NCI-H2029 treated with DMSO at 0.1 percent for 48 hours (cell line): ENCODE results near the gene DACH2.
A peak's percentile ranks its signal among the peaks of the same experiment; 100 is the strongest.
"Not testable (repeated sequence)": the region's sequence is repeated elsewhere in the genome, so short reads cannot be mapped to it uniquely, and the experiment has no call there.

Source experiments
- DNase-seq: peaks from one replicate; lab custom pipeline; 2025; lab: John Stamatoyannopoulos, UW

The DACH2 gene

GRCh38 chrX:86148024-86148511 lies at the start of gene DACH2:
Gene DACH2 (plus strand): TSS chrX:86148451.
- peak; percentile 20 for DNase-seq

GRCh38 chrX:86102341-86102740 lies 45.9 kb upstream of the DACH2 start:
- DNase-seq, result no peak

DNA sequence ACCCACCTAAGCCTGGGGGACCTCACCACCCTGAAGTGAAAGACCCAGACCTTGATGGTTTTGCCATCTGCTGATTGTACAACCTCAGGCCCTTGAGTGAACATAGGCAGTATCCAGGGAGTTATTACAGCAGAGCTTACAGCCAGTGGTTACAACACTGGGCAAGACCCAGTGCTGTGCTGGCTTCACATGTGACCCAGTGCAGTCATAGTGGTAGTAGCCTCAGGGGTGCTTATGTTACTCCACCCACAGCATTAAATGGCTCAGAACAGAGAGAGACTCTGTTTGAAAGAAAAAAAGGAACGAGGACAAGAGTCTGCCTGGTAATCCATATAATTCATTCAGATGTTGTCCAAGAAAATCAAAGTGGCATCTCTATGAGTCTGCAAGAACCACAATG lies 45.2 kb upstream of the DACH2 start:
- DNase-seq, result no peak

DNA sequence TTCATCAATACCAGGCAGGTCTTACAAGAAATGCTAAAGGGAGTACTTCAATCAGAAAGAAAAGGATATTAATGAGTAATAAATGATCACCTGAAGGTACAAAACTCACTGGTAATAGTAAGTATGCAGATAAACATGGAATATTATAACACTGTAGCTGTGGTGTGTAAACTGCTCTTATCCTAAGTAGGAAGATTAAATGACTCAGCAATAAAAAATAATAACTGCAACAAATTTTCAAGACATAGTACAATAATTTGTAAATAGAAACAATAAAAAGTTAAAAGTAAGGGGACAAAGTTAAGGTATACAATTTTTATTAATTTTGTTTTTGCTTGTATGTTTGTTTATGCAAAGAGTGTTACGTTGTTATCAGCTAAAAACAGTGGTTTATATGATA lies 43.7 kb upstream of the DACH2 start:
- no peak for DNase-seq

DNA sequence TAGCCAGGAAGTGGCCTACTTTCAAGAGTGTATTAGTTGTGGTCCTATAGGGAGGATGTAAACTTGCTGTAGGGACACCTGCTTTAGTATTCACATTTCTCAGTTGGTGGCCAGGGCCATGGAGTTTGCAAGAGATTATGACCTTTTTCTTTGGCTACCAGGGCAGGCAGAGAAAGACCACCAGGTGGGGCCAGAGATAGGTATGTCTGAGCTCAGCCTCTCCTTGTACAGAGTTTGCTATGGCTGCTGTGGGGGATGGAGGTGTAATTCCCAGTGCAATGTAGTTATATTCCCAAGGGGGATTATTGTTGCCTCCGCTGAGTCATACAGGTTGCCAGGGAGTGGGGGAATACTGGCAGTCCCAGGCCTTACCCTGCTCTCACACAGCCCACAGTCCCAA lies 26.3 kb upstream of the DACH2 start:
- DNase-seq, result no peak

GRCh38 chrX:86133761-86134160 lies 14.5 kb upstream of the DACH2 start:
- DNase-seq, result no peak

DNA sequence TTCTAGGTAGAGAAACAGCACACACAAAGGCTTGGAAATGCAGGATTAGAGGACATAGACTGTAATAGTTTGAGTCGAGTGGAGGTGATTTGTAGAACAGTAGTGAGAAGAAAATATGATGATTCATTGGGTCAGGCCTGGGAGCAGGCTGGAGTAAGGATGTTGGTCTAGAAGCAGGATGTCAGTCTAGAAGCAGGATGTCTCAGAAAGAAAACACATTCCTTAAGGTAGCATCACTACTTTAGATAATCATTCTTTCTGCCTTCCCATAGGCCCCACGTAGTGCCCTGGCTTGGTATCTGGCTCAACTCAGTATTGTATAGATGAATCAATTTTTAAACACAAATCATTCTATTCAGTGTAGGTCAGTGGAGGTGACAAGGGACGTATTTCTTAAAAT lies 11.2 kb upstream of the DACH2 start:
- no peak for DNase-seq

DNA sequence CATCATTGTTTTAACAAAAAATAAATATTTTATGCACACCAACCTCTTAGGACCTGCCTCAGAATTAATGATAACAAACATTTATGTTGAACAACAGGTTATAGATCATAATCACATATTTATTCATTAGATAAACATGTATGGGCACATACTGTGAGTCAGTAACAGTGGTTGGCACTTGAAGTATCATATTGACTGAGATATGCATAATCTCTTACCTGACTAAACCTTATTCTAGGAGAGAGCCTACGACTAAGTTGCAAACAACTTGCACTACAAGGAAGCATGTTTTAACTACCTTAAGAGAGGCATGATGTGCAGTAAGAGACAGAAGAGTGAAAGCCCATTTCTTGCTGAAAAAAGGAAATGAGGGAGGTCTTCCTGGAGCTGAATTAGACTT lies 6.5 kb upstream of the DACH2 start:
- no peak for DNase-seq

DNA sequence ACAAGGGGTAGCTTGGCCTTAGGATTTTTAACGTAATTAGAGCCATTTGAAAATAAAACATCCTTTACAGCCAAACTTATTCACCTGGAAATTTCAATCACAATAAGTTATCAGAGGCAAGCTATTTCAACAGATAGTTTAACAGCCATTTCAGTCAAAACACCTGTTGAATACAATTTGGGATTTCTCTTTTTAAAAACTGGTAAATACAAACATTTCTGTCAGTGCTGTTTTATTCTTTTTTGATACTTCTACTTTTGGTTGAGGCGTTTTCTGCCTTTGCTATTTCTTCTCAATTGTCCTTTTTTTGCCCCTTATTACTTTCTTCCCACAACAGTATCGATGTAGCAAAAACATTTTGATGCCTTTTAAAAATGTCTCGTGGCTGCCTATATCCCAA lies 2.1 kb upstream of the DACH2 start:
- DNase-seq, result no peak

DNA sequence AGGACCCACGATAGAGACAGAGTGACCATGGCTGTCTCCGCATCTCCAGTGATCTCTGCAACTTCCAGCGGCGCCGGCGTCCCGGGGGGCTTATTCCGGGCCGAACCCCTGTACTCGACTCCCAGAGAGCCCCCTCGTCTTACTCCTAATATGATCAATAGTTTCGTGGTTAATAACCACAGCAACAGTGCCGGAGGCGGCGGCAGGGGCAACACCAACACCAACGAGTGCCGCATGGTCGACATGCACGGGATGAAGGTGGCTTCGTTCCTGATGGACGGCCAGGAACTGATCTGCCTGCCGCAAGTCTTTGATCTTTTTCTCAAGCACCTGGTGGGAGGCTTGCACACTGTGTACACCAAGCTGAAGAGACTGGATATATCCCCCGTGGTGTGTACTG lies 343 bp downstream of the DACH2 start:
- DNase-seq, result no peak

DNA sequence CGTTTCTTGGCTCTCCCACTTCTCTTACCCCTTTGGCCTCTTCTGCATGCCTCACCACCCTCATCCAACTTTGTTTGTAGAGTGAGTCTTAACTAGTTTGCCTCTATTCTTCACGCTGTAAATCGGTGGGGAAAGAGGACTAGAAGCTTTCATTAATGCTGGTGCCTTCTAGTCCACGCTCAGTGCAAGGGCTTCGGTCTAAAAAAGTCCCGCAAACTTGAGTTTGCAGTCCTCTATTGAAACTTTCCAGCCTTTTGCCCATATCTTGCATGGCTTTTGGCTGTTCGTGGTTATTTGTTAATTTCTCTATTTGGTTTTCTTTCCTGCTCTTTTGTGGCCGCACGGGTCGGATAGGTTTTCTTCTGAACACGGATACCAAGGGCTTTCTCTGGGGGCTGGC lies 868 bp downstream of the DACH2 start:
- DNase-seq, result no peak

- DNase-seq, result no peak
Observed at GRCh38 chrX:86154553-86154952, 6.3 kb downstream of the DACH2 start.

GRCh38 chrX:86171366-86171765 lies 23.1 kb downstream of the DACH2 start:
- DNase-seq, result no peak

- DNase-seq, result no peak
Observed at GRCh38 chrX:86178906-86179305, 30.7 kb downstream of the DACH2 start.

DNA sequence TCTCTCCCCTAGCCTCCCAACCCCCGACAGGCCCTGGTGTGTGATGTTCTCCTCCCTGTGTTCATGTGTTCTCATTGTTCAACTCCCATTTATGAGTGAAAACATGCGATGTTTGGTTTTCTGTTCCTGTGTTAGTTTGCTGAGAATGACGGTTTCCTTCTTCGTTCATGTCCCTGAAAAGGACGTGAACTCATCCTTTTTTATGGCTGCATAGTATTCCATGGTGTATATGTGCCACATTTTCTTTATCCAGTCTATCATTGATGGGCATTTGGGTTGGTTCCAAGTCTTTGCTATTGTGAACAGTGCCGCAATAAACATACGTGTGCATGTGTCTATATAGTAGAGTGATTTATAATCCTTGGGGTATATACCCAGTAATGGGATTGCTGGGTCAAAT lies 33.1 kb downstream of the DACH2 start:
- DNase-seq, result not testable (repeated sequence)

DNA sequence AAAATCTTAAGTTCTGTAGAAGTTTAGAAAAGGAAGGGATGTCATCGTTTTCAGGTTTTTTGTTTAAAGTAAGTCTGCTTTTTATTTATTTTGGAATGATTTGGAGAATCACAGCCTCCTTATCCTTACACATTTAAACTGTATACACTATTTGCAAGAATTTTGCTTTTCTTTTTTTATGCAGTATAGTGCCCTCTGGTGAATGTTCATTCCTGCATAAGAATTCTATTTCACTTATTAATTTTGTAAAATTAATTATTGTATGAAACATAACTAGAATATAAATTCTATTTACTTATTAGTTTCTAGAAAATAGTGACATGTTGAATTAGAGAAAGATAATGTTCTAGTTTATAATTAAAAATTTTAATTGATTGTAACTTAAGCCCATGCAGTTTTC lies 44.6 kb downstream of the DACH2 start:
- DNase-seq, result no peak

GRCh38 chrX:86194758-86195157 lies 46.5 kb downstream of the DACH2 start:
- DNase-seq, result no peak

DNA sequence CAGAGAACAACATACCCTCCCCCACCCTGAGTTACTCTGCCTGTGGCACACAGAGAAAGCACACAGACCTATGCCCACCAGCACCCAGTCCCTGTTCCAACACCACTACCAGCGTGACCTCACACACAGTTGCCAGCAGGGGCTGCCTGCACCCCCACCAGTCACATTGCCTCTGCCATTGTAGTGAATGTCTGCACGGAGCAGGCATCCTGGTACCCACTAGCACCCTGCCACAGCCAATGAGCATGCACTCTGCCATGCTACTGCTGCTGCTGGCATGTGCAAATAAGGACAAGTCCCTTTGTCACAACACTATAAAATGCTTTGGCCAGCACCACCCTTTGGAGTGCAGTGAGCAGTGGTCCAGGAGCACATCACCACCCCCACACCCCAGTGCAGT lies 47.1 kb downstream of the DACH2 start:
- DNase-seq, result no peak

DNA sequence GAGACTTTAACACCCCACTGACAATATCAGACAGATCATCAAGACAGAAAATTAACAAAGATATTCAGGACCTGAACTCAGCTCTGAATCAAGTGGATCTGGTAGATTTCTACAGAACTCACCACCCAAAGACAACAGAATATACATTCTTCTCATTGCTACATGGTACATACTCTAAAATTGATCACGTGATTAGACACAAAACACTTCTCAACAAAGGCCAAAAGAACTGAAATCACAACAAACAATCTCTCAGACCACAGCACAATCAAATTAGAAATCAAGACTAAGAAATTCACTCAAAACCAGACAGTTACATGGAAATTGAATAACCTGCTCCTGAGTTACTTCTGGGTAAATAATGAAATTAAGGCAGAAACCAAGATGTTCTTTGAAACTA lies 49.6 kb downstream of the DACH2 start:
- DNase-seq, result no peak

DNA sequence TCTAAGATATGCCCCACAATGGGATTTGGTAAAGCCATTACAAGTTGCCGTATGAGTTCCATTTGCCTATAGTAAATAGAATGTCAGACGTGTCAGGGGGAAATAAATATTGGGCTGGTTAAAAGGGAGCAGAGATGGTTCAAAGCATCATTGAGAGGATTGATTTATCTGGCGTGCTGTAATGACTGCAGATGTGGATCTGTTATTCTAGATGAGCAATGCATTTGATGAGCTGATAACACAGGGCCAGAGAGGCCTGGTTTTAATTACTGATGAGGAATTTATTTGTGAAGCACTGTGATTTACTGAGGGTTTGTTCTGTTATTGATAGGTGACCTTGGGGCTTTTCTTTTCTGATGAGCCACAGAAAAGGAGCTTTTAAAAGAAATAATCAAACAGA lies 62.5 kb downstream of the DACH2 start:
- DNase-seq, result no peak

DNA sequence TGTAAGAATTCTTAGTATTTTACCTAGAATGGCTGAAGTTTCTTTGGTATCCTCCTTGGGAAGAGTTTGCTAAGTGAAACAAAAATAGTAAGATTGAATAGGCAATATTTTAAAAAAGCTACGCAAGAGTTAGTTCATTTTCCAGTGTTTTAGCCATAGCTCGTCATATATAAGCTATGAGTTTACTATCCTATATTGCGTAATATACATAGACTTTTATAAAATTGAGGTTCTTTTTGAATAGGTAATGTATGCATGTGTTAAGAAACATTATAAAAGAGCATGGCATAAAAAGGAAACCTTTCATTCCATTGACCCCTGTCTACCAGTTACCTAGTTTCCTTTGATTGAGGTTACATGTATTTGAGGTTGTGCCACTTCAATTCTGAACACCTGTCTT lies 67.0 kb downstream of the DACH2 start:
- DNase-seq, result no peak

- no peak for DNase-seq
Observed at GRCh38 chrX:86237482-86237881, 89.2 kb downstream of the DACH2 start.

- DNase-seq, result no peak
Observed at GRCh38 chrX:86241547-86241946, 93.3 kb downstream of the DACH2 start.

GRCh38 chrX:86263526-86263925 lies 115.3 kb downstream of the DACH2 start:
- no peak for DNase-seq

- no peak for DNase-seq
Observed at GRCh38 chrX:86295293-86295692, 147.0 kb downstream of the DACH2 start.
